ENCODE measurements around the gene POPDC2.
"Not testable (repeated sequence)": the region's sequence is repeated elsewhere in the genome, so short reads cannot be mapped to it uniquely, and the experiment has no call there.

Gene POPDC2

DNA sequence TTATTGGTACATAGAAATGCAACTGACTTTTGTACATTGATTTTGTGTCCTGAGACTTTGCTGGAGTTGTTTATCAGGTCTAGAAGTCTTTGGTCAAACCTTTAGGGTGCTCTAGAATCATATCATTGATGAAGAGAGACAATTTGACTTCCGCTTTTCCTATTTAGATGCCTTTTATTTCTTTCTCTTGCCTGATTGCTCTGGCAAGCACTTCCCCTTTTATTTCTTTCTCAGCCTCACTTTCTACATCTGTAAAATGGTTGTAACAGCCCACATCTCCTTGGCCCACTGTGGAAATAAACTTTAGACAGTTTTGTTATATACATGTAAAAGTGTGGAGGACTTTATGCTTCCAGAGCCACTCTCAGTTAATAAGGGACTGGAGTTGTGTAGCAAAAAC is 48.7 kb downstream of the POPDC2 start:
- DNase-seq, result no peak

DNA sequence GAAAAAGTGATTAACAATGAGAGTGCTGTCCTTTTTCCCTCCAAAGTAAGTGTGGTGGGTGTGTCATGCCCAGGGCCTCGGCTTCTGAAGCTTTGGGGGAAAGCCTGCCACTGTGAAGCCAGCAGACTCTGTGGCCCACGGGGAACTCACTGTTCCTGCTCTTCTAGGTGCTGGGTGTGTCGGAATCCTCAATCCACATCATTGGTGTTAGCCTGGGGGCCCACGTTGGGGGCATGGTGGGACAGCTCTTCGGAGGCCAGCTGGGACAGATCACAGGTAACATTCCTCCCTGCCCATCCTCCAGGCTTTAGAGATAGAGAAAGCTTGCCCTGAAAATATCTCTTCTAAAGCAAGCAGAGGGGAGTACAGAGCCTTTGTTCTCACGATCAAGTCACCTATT is 51.1 kb downstream of the POPDC2 start:
- no peak for DNase-seq

- DNase-seq, result no peak
Measured at GRCh38 chr3:119608405-119609000, 51.9 kb downstream of the POPDC2 start.

DNA sequence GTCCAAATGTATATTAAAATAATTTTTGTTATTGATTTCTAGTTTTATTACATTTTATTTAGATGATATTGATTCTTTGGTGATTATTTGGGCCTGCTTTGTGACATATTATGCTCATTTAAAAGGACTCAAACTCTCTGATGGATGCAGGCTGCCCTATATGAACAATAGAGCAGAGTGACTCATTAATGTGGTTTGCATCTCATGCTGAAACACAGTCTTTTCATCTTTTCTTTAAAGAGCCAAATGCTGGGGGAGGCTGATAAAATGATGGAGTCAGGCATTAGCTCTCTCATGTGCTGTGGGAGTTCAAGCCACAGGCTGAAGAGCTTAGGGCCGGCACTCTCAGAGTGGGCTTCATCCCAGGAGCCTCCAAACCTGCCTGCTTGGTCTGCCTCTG is 55.5 kb downstream of the POPDC2 start:
- DNase-seq, result peak; percentile 13

- no peak for DNase-seq
Measured at GRCh38 chr3:119602676-119603075, 57.7 kb downstream of the POPDC2 start.

GRCh38 chr3:119601154-119601553 is 59.2 kb downstream of the POPDC2 start:
- DNase-seq, result no peak

DNA sequence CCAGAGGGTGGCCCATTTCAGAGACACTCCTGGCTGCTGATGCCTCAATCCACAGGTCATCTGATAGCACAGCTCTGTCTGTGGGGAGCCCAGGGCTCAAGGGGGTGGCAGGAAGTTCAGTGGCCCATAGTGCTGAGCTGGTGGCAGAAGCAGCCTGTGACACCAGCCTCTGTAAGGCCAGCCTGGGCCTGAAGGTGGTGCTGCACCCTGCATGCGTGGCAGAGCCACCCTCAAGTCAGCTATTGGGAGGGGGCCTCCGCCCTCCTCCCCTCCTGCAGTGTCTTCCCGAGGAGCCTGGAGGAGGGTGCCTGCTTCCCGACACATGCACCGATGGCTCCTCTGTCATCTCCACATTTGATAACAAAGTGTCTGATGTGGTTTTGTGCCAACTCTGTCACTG is 59.7 kb downstream of the POPDC2 start:
- peak; percentile 68 for DNase-seq

- DNase-seq, result no peak
Measured at GRCh38 chr3:119599558-119600174, 60.7 kb downstream of the POPDC2 start.

- DNase-seq, result no peak
Measured at GRCh38 chr3:119598410-119599098, 61.8 kb downstream of the POPDC2 start.

- DNase-seq, result no peak
Measured at GRCh38 chr3:119597548-119598288, 62.7 kb downstream of the POPDC2 start, which contains the start of gene PLA1A. TSS of gene PLA1A (plus strand) at chr3:119597885. CDS start at chr3:119597914, 29 bp downstream.

DNA sequence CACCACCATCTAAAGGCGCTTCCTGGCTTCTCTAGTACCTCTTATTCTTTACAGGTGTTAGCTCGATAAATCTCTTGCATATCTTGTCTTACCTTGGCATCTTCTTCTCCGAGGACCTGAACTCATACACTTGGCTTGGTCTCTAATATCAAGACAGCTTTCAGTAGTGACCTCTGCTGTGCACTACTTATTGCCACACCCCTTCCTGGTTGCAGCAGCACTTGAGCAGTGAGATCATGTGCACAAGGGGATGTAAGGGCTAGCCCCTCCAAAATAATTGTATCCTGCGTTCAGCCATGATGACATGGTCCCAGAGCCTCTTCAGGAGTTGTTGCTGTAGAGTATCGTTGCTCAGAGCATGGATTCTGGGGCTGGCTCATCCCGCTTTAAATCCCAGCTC is 64.0 kb downstream of the POPDC2 start:
- DNase-seq, result peak; percentile 29

DNA sequence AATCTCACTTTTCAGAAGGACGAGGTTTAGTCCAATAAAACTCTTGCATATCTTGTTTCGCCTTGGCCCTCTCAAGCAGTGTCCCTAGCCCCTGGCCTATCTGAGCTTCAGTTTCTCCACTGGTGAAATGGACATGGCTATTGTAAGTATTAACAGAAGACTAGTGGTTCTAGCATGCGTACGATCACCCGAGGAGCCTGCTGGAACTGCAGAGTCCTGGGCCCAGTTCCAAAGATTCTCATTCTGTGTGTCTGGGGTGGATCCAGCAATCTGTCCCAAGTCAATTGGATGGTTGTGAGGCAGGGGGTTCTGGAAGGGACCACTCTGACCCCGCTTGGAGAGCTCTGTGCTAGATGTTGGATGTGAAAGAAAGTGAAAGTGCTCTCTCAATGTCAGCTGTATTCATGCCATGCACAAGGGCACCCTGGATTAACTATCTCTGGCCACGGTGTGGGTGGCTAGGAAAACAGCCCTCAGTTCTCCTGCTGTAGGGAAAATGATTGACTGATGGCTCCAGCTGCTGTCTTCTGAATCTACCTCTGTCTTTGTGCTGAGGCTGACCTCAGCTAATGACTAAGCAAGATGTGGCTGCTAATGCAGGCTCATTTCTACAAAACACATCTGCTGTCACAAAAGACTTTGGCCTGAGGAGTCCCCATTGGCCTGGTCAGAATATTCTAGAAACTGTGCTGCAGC is 64.6 kb downstream of the POPDC2 start:
- DNase-seq, result peak; percentile 29

DNA sequence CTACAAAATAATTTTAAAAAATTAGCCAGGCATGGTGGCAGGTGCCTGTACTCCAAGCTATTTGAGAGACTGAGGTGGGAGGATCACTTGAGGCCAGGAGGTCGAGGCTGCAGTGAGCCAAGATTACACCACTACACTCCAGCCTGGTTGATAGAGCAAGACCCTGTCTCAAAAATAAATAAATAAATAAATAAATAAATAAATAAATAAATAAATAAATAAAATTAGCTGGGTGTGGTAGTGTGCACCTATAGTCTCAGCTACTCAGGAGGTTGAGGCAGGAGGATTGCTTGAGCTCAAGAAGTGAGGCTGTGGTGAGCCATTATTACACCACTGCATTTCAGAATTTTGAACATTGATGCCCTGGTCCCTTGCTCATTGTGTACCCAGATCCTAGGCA is 65.5 kb downstream of the POPDC2 start:
- DNase-seq, result not testable (repeated sequence)

DNA sequence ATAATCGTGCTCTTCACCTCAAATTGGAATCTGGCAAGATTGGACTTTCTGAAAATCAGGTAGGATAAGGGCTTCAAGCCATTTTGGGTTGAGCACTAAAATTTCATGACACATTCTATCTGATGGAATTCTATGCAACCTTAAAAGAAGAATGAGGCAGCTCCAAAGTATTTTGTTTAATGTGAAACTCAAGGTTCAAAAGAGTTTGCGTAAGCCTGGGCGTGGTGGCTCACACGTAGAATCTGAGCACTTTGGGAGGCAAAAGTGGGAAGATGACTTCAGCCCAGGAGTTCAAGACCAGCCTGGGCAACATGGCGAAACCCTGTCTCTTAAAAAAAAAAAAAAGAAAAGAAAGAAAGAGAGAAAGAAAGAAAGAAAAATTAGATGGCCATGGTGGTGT is 66.3 kb downstream of the POPDC2 start:
- DNase-seq, result no peak

GRCh38 chr3:119592861-119593260 is 67.5 kb downstream of the POPDC2 start:
- no peak for DNase-seq

Measured in OCI-M1 (cell line).